ENCODE measurements around the gene TLR2. TPM values are rescaled to one million over a fixed set of nuclear protein-coding genes. Genes with fewer than 3 reads are reported as not detected.
"Not testable (repeated sequence)": the region's sequence is repeated elsewhere in the genome, so short reads cannot be mapped to it uniquely, and the experiment has no call there.

The TLR2 gene
- total RNA-seq, 1 donor from 2014 or later, result 0.46 TPM

- Mint-ChIP-seq H3K4me3 (ENCODE audit: unreplicated experiment) (no peak overlapping the region), H3K27me3 (ENCODE audit: unreplicated experiment) (no peaks in the 10 kb centered on the region), H3K36me3 (ENCODE audit: unreplicated experiment) (no peaks in the 10 kb centered on the region), H3K9me3 (ENCODE audit: unreplicated experiment) (no peaks in the 10 kb centered on the region), H3K27ac (ENCODE audit: unreplicated experiment) (peak overlapping the region; percentile 67), H3K4me1 (ENCODE audit: unreplicated experiment) (peaks cover 36% of the 10 kb centered on the region)
- no peak for DNase-seq (ENCODE audit: extremely low spot score, unreplicated experiment)
- TF ChIP-seq, protein P1, sequence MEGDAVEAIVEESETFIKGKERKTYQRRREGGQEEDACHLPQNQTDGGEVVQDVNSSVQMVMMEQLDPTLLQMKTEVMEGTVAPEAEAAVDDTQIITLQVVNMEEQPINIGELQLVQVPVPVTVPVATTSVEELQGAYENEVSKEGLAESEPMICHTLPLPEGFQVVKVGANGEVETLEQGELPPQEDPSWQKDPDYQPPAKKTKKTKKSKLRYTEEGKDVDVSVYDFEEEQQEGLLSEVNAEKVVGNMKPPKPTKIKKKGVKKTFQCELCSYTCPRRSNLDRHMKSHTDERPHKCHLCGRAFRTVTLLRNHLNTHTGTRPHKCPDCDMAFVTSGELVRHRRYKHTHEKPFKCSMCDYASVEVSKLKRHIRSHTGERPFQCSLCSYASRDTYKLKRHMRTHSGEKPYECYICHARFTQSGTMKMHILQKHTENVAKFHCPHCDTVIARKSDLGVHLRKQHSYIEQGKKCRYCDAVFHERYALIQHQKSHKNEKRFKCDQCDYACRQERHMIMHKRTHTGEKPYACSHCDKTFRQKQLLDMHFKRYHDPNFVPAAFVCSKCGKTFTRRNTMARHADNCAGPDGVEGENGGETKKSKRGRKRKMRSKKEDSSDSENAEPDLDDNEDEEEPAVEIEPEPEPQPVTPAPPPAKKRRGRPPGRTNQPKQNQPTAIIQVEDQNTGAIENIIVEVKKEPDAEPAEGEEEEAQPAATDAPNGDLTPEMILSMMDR (IDR thresholded peaks at IDR 0.05), result no peak
These were observed 28.2 kb upstream of the TLR2 start for GRCh38 chr4:153655928-153656327.

- no peaks in the 10 kb centered on the region for H3K36me3 Mint-ChIP-seq (ENCODE audit: unreplicated experiment)
- TF ChIP-seq, protein P1 (IDR thresholded peaks at IDR 0.05), result no peak
- H3K4me3 Mint-ChIP-seq (ENCODE audit: unreplicated experiment), result no peak overlapping the region
- no peak overlapping the region for H3K27ac Mint-ChIP-seq (ENCODE audit: unreplicated experiment)
- H3K27me3 Mint-ChIP-seq (ENCODE audit: unreplicated experiment), result peaks cover 2% of the 10 kb centered on the region
- H3K9me3 Mint-ChIP-seq (ENCODE audit: unreplicated experiment), result peaks cover 5% of the 10 kb centered on the region
- peaks cover 4% of the 10 kb centered on the region for H3K4me1 Mint-ChIP-seq (ENCODE audit: unreplicated experiment)
- DNase-seq (ENCODE audit: extremely low spot score, unreplicated experiment), result no peak
These were observed 22.8 kb upstream of the TLR2 start for GRCh38 chr4:153661215-153661822.

DNA sequence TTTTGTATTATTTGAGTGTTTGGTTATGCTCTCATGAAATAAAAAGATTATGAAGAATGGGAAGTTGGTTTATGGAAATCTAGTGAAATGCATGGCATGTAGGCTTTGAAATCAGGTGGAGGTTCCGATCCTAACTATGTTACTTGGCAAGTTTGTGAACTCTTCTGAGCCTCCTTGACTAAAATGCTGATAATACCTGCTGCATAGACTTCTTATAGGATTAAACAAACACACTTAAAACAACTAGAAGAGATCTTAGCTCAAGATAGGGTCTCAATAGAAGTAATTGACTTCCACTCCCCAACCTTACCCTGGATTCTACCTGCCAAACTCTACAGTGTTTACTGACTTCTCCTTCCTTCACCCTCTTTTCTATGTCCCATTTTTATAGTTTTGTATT is 22.2 kb upstream of the TLR2 start:
- Mint-ChIP-seq H3K4me1 (ENCODE audit: unreplicated experiment) (peaks cover 2% of the 10 kb centered on the region), H3K27ac (ENCODE audit: unreplicated experiment) (no peak overlapping the region), H3K4me3 (ENCODE audit: unreplicated experiment) (no peak overlapping the region), H3K27me3 (ENCODE audit: unreplicated experiment) (peaks cover 2% of the 10 kb centered on the region), H3K9me3 (ENCODE audit: unreplicated experiment) (peaks cover 5% of the 10 kb centered on the region), H3K36me3 (ENCODE audit: unreplicated experiment) (no peaks in the 10 kb centered on the region)
- DNase-seq (ENCODE audit: extremely low spot score, unreplicated experiment), result no peak
- TF ChIP-seq, protein P1 (IDR thresholded peaks at IDR 0.05), result no peak

DNA sequence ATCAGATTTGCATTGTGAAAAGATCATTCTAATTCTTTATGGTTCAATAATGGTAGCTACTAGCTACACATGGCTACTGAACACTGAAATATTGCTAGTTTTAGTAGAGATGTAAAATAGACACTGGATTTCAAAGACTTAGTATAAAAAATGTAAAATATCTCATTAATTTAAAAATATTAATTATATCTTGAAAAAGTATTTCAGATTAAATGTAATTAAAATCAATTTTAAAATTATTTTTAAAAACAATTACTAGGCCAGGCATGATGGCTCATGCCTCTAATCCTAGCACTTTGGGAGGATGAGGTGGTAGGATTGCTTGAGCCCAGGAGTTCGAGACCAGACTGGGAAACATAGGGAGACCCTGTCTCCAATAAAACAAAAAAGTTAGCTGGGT is 20.4 kb upstream of the TLR2 start:
- Mint-ChIP-seq H3K27me3 (ENCODE audit: unreplicated experiment) (peaks cover 4% of the 10 kb centered on the region), H3K4me3 (ENCODE audit: unreplicated experiment) (no peak overlapping the region), H3K27ac (ENCODE audit: unreplicated experiment) (no peak overlapping the region)

DNA sequence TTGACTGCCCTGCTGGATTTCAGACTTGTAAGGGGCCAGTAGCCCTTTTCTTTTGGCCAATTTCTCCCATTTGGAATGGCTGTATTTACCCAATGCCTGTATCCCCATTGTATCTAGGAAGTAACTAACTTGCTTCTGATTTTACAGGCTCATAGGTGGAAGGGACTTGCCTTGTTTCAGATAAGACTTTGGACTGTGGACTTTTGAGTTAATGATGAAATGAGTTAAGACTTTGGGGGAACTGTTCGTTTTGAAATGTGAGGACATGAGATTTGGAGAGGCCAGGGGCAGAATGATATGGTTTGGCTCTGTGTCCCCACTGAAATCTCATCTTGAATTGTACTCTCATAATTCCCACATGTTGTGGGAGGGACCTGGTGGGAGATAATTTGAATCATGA is 17.6 kb upstream of the TLR2 start:
- not testable (repeated sequence) for H3K4me3 Mint-ChIP-seq (ENCODE audit: unreplicated experiment); DNase-seq (ENCODE audit: extremely low spot score, unreplicated experiment); H3K36me3 Mint-ChIP-seq (ENCODE audit: unreplicated experiment); H3K9me3 Mint-ChIP-seq (ENCODE audit: unreplicated experiment); H3K27me3 Mint-ChIP-seq (ENCODE audit: unreplicated experiment); H3K27ac Mint-ChIP-seq (ENCODE audit: unreplicated experiment); H3K4me1 Mint-ChIP-seq (ENCODE audit: unreplicated experiment)

More for the DNA sequence above, 20.4 kb upstream of the TLR2 start:
- Mint-ChIP-seq H3K36me3 (ENCODE audit: unreplicated experiment) (no peaks in the 10 kb centered on the region), H3K9me3 (ENCODE audit: unreplicated experiment) (peaks cover 5% of the 10 kb centered on the region), H3K4me1 (ENCODE audit: unreplicated experiment) (no peaks in the 10 kb centered on the region)
- DNase-seq (ENCODE audit: extremely low spot score, unreplicated experiment), result no peak
- TF ChIP-seq, protein P1 (IDR thresholded peaks at IDR 0.05), result no peak

- Mint-ChIP-seq H3K4me3 (ENCODE audit: unreplicated experiment) (no peak overlapping the region), H3K27ac (ENCODE audit: unreplicated experiment) (no peak overlapping the region), H3K9me3 (ENCODE audit: unreplicated experiment) (peaks cover 6% of the 10 kb centered on the region), H3K36me3 (ENCODE audit: unreplicated experiment) (no peaks in the 10 kb centered on the region), H3K4me1 (ENCODE audit: unreplicated experiment) (no peaks in the 10 kb centered on the region), H3K27me3 (ENCODE audit: unreplicated experiment) (peaks cover 8% of the 10 kb centered on the region)
- no peak for DNase-seq (ENCODE audit: extremely low spot score, unreplicated experiment)
- TF ChIP-seq, protein P1 (IDR thresholded peaks at IDR 0.05), result no peak
These were observed 15.4 kb upstream of the TLR2 start for GRCh38 chr4:153668647-153669046.

Data from osteocyte (in vitro differentiated cells).